Measurements from ENCODE around the gene VAX1.
"Not testable (repeated sequence)": the region's sequence is repeated elsewhere in the genome, so short reads cannot be mapped to it uniquely, and the experiment has no call there.

The VAX1 gene

GRCh38 chr10:117130346-117130745 lies 7.7 kb downstream of the VAX1 start:
- Mint-ChIP-seq H3K4me3 (no peak overlapping the region), H3K27ac (no peak overlapping the region), H3K27me3 (ENCODE audit: low read depth, poor library complexity) (peaks cover 97% of the 10 kb centered on the region), H3K4me1 (peaks cover 33% of the 10 kb centered on the region), H3K9me3 (no peaks in the 10 kb centered on the region), H3K36me3 (ENCODE audit: low read depth) (no peaks in the 10 kb centered on the region)
- no peak for DNase-seq
- no peak for TF ChIP-seq CTCF (IDR thresholded peaks at IDR 0.05)

- DNase-seq; H3K27ac Mint-ChIP-seq; H3K36me3 Mint-ChIP-seq (ENCODE audit: low read depth); H3K9me3 Mint-ChIP-seq; H3K4me1 Mint-ChIP-seq; H3K4me3 Mint-ChIP-seq: not testable (repeated sequence)
- peaks cover 78% of the 10 kb centered on the region for H3K27me3 Mint-ChIP-seq (ENCODE audit: low read depth, poor library complexity)
These were observed 11.4 kb downstream of the VAX1 start for GRCh38 chr10:117126645-117127044.

DNA sequence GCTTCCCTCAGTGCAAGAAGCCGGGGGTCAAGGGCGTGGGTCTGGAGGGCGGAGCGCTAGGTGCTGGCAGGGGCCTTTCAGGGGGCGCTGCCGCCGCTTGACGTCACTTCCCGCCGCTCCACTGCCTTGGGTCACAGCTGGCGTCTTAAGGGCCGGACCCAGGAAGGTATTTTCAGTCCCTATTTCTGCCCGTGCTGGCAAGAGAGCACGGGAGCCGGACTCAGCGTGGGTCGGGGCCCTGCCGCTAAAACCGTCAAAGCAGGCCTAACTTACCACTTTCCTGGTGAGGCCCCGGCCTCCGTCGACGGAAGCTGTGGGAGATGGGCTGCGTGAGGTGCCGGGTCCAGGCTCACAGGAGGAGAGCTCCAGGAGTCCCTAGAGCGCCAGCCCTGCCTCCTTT lies 12.0 kb downstream of the VAX1 start:
- H3K4me3 Mint-ChIP-seq, result no peak overlapping the region
- no peak overlapping the region for H3K27ac Mint-ChIP-seq
- DNase-seq, result no peak
- H3K27me3 Mint-ChIP-seq (ENCODE audit: low read depth, poor library complexity), result peaks cover 71% of the 10 kb centered on the region
- H3K4me1 Mint-ChIP-seq, result peaks cover 4% of the 10 kb centered on the region
- TF ChIP-seq CTCF (IDR thresholded peaks at IDR 0.05), result no peak
- H3K36me3 Mint-ChIP-seq (ENCODE audit: low read depth), result no peaks in the 10 kb centered on the region
- no peaks in the 10 kb centered on the region for H3K9me3 Mint-ChIP-seq

DNA sequence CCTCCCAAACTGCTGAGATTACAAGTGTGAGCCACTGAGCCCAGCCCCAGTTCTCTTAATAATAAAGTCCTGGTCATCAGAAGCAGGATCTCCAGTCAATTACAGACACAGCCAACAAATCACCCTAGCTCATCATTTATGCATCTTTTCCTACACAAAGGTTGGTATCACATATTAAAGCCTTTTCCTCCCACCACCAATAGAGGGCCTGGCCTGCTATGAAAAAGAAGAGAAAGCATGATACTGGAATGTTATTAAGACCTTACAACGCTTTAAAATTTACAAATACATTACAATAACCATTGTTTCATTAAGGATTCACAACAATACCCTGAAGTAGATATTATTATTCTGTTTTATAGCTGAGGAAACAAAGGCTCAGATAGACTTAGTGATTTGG lies 25.9 kb downstream of the VAX1 start:
- no peak overlapping the region for H3K27ac Mint-ChIP-seq
- no peak for DNase-seq
- no peaks in the 10 kb centered on the region for H3K9me3 Mint-ChIP-seq
- no peaks in the 10 kb centered on the region for H3K4me1 Mint-ChIP-seq
- H3K27me3 Mint-ChIP-seq (ENCODE audit: low read depth, poor library complexity), result peaks cover 43% of the 10 kb centered on the region
- H3K4me3 Mint-ChIP-seq, result no peak overlapping the region
- no peaks in the 10 kb centered on the region for H3K36me3 Mint-ChIP-seq (ENCODE audit: low read depth)
- no peak for TF ChIP-seq CTCF (IDR thresholded peaks at IDR 0.05)

GRCh38 chr10:117107238-117107637 lies 30.8 kb downstream of the VAX1 start:
- no peaks in the 10 kb centered on the region for H3K9me3 Mint-ChIP-seq
- H3K4me3 Mint-ChIP-seq, result no peak overlapping the region
- peaks cover 26% of the 10 kb centered on the region for H3K27me3 Mint-ChIP-seq (ENCODE audit: low read depth, poor library complexity)
- no peaks in the 10 kb centered on the region for H3K36me3 Mint-ChIP-seq (ENCODE audit: low read depth)
- TF ChIP-seq CTCF (IDR thresholded peaks at IDR 0.05), result no peak
- DNase-seq, result no peak
- H3K4me1 Mint-ChIP-seq, result no peaks in the 10 kb centered on the region
- H3K27ac Mint-ChIP-seq, result no peak overlapping the region

- H3K9me3 Mint-ChIP-seq, result no peaks in the 10 kb centered on the region
- DNase-seq, result no peak
- peaks cover 25% of the 10 kb centered on the region for H3K27me3 Mint-ChIP-seq (ENCODE audit: low read depth, poor library complexity)
- no peak overlapping the region for H3K27ac Mint-ChIP-seq
- peaks cover 7% of the 10 kb centered on the region for H3K4me1 Mint-ChIP-seq
- no peak overlapping the region for H3K4me3 Mint-ChIP-seq
- no peaks in the 10 kb centered on the region for H3K36me3 Mint-ChIP-seq (ENCODE audit: low read depth)
- TF ChIP-seq CTCF (IDR thresholded peaks at IDR 0.05), result no peak
These were observed 41.4 kb downstream of the VAX1 start for GRCh38 chr10:117096599-117097201.
